B cell (primary cell): Measurements from ENCODE around the gene INO80D.

Experiments used
- EZH2 ChIP-seq: IDR thresholded peaks from 2 replicates; pipeline ENCODE4 v1.6.1; 2012; ENCODE audit warnings: borderline replicate concordance, low read depth, mild to moderate bottlenecking, moderate library complexity, low read length; ENCODE audit not compliant: insufficient read depth, poor library complexity, severe bottlenecking
- TF ChIP-seq, protein P1 (sequence below): fragments of 200-600 bp; IDR thresholded peaks from one replicate; pipeline ENCODE4 v1.8.0; 2022; ENCODE audit warnings: antibody characterized with exemption, mild to moderate bottlenecking

DNA sequence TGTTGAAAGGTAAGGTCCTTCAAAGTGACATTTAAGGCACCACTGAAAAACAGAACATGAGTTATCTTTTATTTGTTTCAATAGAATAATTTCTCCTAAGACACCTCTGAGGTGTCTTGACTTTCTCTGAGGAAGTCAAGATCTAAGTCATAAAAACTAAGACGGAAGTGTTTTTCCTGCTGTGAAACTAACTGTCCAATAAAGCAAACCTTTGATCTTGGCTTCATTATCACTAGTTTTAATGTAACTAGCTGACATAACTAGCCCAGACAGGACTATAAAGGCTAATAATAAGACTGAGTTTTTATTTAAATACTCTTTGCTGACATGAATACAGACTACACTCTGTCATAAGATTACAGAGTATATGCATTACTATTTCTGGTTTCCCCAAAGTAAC lies 36.6 kb downstream of the INO80D start:
- TF ChIP-seq, protein P1, sequence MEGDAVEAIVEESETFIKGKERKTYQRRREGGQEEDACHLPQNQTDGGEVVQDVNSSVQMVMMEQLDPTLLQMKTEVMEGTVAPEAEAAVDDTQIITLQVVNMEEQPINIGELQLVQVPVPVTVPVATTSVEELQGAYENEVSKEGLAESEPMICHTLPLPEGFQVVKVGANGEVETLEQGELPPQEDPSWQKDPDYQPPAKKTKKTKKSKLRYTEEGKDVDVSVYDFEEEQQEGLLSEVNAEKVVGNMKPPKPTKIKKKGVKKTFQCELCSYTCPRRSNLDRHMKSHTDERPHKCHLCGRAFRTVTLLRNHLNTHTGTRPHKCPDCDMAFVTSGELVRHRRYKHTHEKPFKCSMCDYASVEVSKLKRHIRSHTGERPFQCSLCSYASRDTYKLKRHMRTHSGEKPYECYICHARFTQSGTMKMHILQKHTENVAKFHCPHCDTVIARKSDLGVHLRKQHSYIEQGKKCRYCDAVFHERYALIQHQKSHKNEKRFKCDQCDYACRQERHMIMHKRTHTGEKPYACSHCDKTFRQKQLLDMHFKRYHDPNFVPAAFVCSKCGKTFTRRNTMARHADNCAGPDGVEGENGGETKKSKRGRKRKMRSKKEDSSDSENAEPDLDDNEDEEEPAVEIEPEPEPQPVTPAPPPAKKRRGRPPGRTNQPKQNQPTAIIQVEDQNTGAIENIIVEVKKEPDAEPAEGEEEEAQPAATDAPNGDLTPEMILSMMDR = no peak
- no peak for TF ChIP-seq EZH2
